NOMO-1 treated with dmso at 0.1 percent for 144 hours (cell line): ENCODE measurements around the gene PLA2G4B.

ENCODE experiments used
- DNase-seq: peaks from one replicate; lab custom pipeline; 2025; ENCODE audit not compliant: unreplicated experiment; lab: John Stamatoyannopoulos, UW

The PLA2G4B gene

GRCh38 chr15:41848631-41849030, 10.0 kb downstream of the PLA2G4B start:
- no peak for DNase-seq

- no peak for DNase-seq
Observed at GRCh38 chr15:41849204-41849603, 10.6 kb downstream of the PLA2G4B start.

- no peak for DNase-seq
Observed at GRCh38 chr15:41849861-41850260, 11.2 kb downstream of the PLA2G4B start.

GRCh38 chr15:41850482-41851166, 12.0 kb downstream of the PLA2G4B start:
- DNase-seq: no peak

- no peak for DNase-seq
Observed at GRCh38 chr15:41851167-41851523, 12.5 kb downstream of the PLA2G4B start.

GRCh38 chr15:41851755-41852370, 13.2 kb downstream of the PLA2G4B start:
- DNase-seq: no peak

GRCh38 chr15:41852736-41853590, 14.3 kb downstream of the PLA2G4B start:
- DNase-seq: no peak

- DNase-seq: no peak
Observed at GRCh38 chr15:41853831-41854230, 15.2 kb downstream of the PLA2G4B start.

- no peak for DNase-seq
Observed at GRCh38 chr15:41854443-41854842, 15.8 kb downstream of the PLA2G4B start.

GRCh38 chr15:41855261-41855961, 16.8 kb downstream of the PLA2G4B start:
- DNase-seq: no peak

- DNase-seq: no peak
Observed at GRCh38 chr15:41856262-41856661, 17.6 kb downstream of the PLA2G4B start.

- no peak for DNase-seq
Observed at GRCh38 chr15:41856716-41857115, 18.1 kb downstream of the PLA2G4B start.

GRCh38 chr15:41857316-41857715, 18.7 kb downstream of the PLA2G4B start:
- no peak for DNase-seq

GRCh38 chr15:41858756-41859155, 20.1 kb downstream of the PLA2G4B start:
- DNase-seq: no peak

- DNase-seq: no peak
Observed at GRCh38 chr15:41860049-41860828, 21.6 kb downstream of the PLA2G4B start.

- no peak for DNase-seq
Observed at GRCh38 chr15:41861736-41862356, 23.2 kb downstream of the PLA2G4B start.

GRCh38 chr15:41862515-41863116, 24.0 kb downstream of the PLA2G4B start:
- no peak for DNase-seq

GRCh38 chr15:41865490-41866055, 26.9 kb downstream of the PLA2G4B start:
- DNase-seq: no peak

- DNase-seq: no peak
Observed at GRCh38 chr15:41866263-41866703, 27.6 kb downstream of the PLA2G4B start.
